ENCODE data around the gene LDLRAD2.
"Not testable (repeated sequence)": the region's sequence is repeated elsewhere in the genome, so short reads cannot be mapped to it uniquely, and the experiment has no call there.

Gene LDLRAD2

GRCh38 chr1:21823980-21824702, 12.1 kb downstream of the LDLRAD2 start:
- no peak for DNase-seq (ENCODE audit: low read depth in 2 of 2)

- no peak for DNase-seq (ENCODE audit: low read depth in 2 of 2)
These were observed 12.9 kb downstream of the LDLRAD2 start for GRCh38 chr1:21824926-21825325.

GRCh38 chr1:21825393-21825792, 13.3 kb downstream of the LDLRAD2 start:
- no peak for DNase-seq (ENCODE audit: low read depth in 2 of 2)

- not testable (repeated sequence) for DNase-seq (ENCODE audit: low read depth in 2 of 2)
These were observed 14.6 kb downstream of the LDLRAD2 start for GRCh38 chr1:21826694-21827093.

- DNase-seq (ENCODE audit: low read depth in 2 of 2): no peak
These were observed 15.1 kb downstream of the LDLRAD2 start for GRCh38 chr1:21827141-21827679.

GRCh38 chr1:21828075-21828474, 16.0 kb downstream of the LDLRAD2 start:
- DNase-seq (ENCODE audit: low read depth in 2 of 2): no peak

GRCh38 chr1:21828506-21829210, 16.6 kb downstream of the LDLRAD2 start:
- no peak for DNase-seq (ENCODE audit: low read depth in 2 of 2)

- DNase-seq (ENCODE audit: low read depth in 2 of 2): no peak
These were observed 17.2 kb downstream of the LDLRAD2 start for GRCh38 chr1:21829294-21829693.

- DNase-seq (ENCODE audit: low read depth in 2 of 2): no peak
These were observed 18.9 kb downstream of the LDLRAD2 start for GRCh38 chr1:21830792-21831453.

- DNase-seq (ENCODE audit: low read depth in 2 of 2): no peak
These were observed 19.4 kb downstream of the LDLRAD2 start for GRCh38 chr1:21831454-21831970.

- no peak for DNase-seq (ENCODE audit: low read depth in 2 of 2)
These were observed 21.4 kb downstream of the LDLRAD2 start for GRCh38 chr1:21833392-21833976.

- DNase-seq (ENCODE audit: low read depth in 2 of 2): no peak
These were observed 22.0 kb downstream of the LDLRAD2 start for GRCh38 chr1:21834094-21834493.

GRCh38 chr1:21834666-21835065, 22.6 kb downstream of the LDLRAD2 start:
- DNase-seq (ENCODE audit: low read depth in 2 of 2): no peak

GRCh38 chr1:21836010-21836409, 23.9 kb downstream of the LDLRAD2 start:
- DNase-seq (ENCODE audit: low read depth in 2 of 2): no peak

GRCh38 chr1:21836729-21837128, 24.7 kb downstream of the LDLRAD2 start:
- no peak for DNase-seq (ENCODE audit: low read depth in 2 of 2)

GRCh38 chr1:21837476-21837875, 25.4 kb downstream of the LDLRAD2 start:
- no peak for DNase-seq (ENCODE audit: low read depth in 2 of 2)

- DNase-seq (ENCODE audit: low read depth in 2 of 2): no peak
These were observed 26.5 kb downstream of the LDLRAD2 start for GRCh38 chr1:21838359-21839157.

- DNase-seq (ENCODE audit: low read depth in 2 of 2): no peak
These were observed 27.4 kb downstream of the LDLRAD2 start for GRCh38 chr1:21839337-21840037.

- DNase-seq (ENCODE audit: low read depth in 2 of 2): no peak
These were observed 28.9 kb downstream of the LDLRAD2 start for GRCh38 chr1:21840981-21841380.

- DNase-seq (ENCODE audit: low read depth in 2 of 2): no peak
These were observed 29.9 kb downstream of the LDLRAD2 start for GRCh38 chr1:21841852-21842466.
